Activated naive CD4-positive, alpha-beta T cell treated with anti-CD3 and anti-CD28 coated beads for 36 hours (primary cell): Measurements from ENCODE around the gene TNFRSF21. TPM values are rescaled to one million over a fixed set of nuclear protein-coding genes. Genes with fewer than 3 reads are reported as not detected.
A peak's percentile ranks its signal among the peaks of the same experiment; 100 is the strongest.

Experiments
- CTCF ChIA-PET: fragments of 350-600 bp; sonication (Branson Sonifier 250); formaldehyde crosslinking; loops from one replicate; lab custom pipeline; 2021; ENCODE audit warnings: antibody characterized with exemption; lab: Charles Lee
- DNase-seq: peaks from one replicate; pipeline ENCODE4 v3.0.0-alpha.2; 2020
- H3K27ac Mint-ChIP-seq: one replicate; pipeline ENCODE4 v1.8.0; 2021; ENCODE audit warnings: mild to moderate bottlenecking, mixed read lengths
- H3K27me3 Mint-ChIP-seq: one replicate; pipeline ENCODE4 v1.8.0; 2021; ENCODE audit warnings: low read depth, mixed read lengths
- H3K36me3 Mint-ChIP-seq: one replicate; pipeline ENCODE4 v1.8.0; 2021; ENCODE audit warnings: low read depth, mixed read lengths
- H3K4me1 Mint-ChIP-seq: one replicate; pipeline ENCODE4 v1.8.0; 2021; ENCODE audit warnings: low read depth, mixed read lengths
- H3K4me3 Mint-ChIP-seq: one replicate; pipeline ENCODE4 v1.8.0; 2021; ENCODE audit warnings: mild to moderate bottlenecking, moderate library complexity, mixed read lengths
- H3K9me3 Mint-ChIP-seq: one replicate; pipeline ENCODE4 v1.8.0; 2021; ENCODE audit warnings: mixed read lengths
- intact Hi-C: fragments of 100-400 bp; cut with micrococcal nuclease; formaldehyde crosslinking; loops from one replicate; pipeline ENCODE4 v1.15.1; 2023
- total RNA-seq, 2 experiments: library from RNA; stranded (reverse); gene quantifications; one replicate each; pipeline ENCODE4 v1.2.3, GENCODE V29; 2021

The TNFRSF21 gene
- total RNA-seq, 2 experiments from 2014 or later, result 3.6 to 4.3 TPM

GRCh38 chr6:47256361-47256760 is 53.3 kb downstream of the TNFRSF21 start:
- Mint-ChIP-seq H3K4me1 (peaks cover 11% of the 10 kb centered on the region), H3K4me3 (no peak overlapping the region), H3K27me3 (no peaks in the 10 kb centered on the region), H3K27ac (no peak overlapping the region), H3K36me3 (no peaks in the 10 kb centered on the region), H3K9me3 (no peaks in the 10 kb centered on the region)
- intact Hi-C loops, result no loop called here
- DNase-seq, result no peak
- CTCF ChIA-PET, result interaction anchor here (0.8 to 1.1 kb wide), 2 partner anchors 9 to 14 kb away, joined by 3 to 5 read pairs; no protein-coding TSS in a partner anchor

DNA sequence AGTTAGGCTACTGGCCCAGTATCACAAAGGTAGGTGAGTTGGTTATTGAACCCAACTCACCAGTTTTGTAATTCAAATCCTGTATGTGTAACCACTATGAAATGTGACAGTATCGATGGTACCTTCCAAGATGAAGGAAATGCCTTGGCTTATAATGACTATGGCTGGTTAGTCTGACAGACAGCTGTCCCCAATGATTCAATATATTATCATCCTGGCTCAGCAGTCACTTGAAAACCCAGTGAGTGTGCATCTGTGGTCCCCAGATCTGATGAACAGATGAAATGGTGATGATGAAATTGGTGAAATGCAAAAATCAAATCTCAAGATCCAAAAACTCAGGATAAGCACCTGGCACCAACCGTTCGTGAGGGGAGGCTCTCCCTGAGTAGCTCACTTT is 54.8 kb downstream of the TNFRSF21 start:
- Mint-ChIP-seq H3K4me3 (no peak overlapping the region), H3K4me1 (peaks cover 12% of the 10 kb centered on the region), H3K27ac (no peak overlapping the region), H3K27me3 (no peaks in the 10 kb centered on the region), H3K9me3 (no peaks in the 10 kb centered on the region), H3K36me3 (no peaks in the 10 kb centered on the region)
- intact Hi-C loops, result no loop called here
- DNase-seq, result no peak
- CTCF ChIA-PET, result no interaction called here

DNA sequence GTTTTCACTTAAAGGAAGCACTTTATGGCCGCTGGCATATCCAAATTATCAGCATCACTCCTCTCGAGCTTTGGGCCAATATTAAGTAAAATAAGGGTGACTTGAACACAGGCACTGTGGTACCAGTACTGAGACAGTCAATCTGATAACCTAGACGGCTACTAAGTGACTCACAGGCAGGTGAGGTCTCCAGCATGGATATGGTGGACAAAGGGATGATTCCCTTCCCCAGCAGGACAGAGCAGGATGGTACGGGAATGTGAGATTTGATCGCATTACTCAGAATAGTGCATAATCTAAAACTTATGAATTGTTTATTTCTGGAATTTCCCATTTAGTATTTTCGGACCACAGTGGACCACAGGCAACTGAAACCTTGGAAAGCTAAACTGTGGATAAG is 55.7 kb downstream of the TNFRSF21 start:
- no peaks in the 10 kb centered on the region for H3K9me3 Mint-ChIP-seq
- CTCF ChIA-PET, result no interaction called here

DNA sequence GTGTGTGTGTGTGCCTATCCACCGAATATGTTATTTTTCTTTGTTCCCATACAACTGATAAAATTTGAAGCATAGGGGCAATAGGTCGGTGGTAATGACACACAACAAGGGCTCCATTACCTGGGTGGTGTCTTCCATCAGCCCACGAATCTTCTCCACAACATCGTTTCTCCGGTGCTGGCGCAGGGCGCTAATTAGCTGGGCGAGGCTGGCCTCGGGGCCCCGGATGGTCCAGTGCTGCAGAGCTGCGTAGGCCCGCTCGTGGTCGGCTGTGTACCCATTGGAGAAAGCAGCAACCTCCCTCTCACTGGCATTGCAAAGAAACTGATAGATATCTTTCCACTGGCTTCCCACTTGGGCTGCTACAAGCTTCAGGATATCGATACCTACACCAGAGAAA is 56.6 kb downstream of the TNFRSF21 start:
- no peak overlapping the region for H3K4me3 Mint-ChIP-seq
- intact Hi-C loops, result no loop called here
- no peaks in the 10 kb centered on the region for H3K27me3 Mint-ChIP-seq
- H3K36me3 Mint-ChIP-seq, result no peaks in the 10 kb centered on the region
- DNase-seq, result no peak
- H3K4me1 Mint-ChIP-seq, result peaks cover 12% of the 10 kb centered on the region
- H3K27ac Mint-ChIP-seq, result no peak overlapping the region
- H3K9me3 Mint-ChIP-seq, result no peaks in the 10 kb centered on the region
- CTCF ChIA-PET, result no interaction called here

More for the DNA sequence above, 55.7 kb downstream of the TNFRSF21 start:
- no peak for DNase-seq
- Mint-ChIP-seq H3K4me1 (peaks cover 12% of the 10 kb centered on the region), H3K36me3 (no peaks in the 10 kb centered on the region), H3K27me3 (no peaks in the 10 kb centered on the region), H3K4me3 (no peak overlapping the region), H3K27ac (no peak overlapping the region)
- intact Hi-C loops, result no loop called here

GRCh38 chr6:47252633-47253032 is 57.1 kb downstream of the TNFRSF21 start:
- no peaks in the 10 kb centered on the region for H3K27me3 Mint-ChIP-seq
- intact Hi-C loops, result loop anchor here (1.0 kb wide), 1 partner anchor 155 kb away; no protein-coding TSS in a partner anchor

DNA sequence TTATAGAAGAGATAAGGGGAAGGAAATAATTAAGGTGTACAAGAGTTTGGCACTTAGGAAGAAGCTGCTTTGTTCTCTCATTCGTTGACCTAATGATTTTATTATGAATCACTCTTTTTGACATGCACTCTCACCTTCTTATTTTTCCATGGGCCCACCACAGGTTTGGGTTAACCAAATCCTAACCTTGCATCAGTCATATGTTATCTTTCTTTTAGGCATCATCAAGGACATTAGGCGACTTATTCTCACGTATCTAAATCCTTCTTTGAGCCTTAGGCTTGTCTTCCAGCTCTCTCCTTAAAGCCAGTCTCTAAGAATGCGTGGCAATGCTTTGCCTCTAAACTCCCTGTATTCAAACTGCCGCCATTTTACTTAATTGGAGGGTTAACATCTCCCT is 58.3 kb downstream of the TNFRSF21 start:
- H3K4me3 Mint-ChIP-seq, result no peak overlapping the region
- intact Hi-C loops, result no loop called here
- no peaks in the 10 kb centered on the region for H3K36me3 Mint-ChIP-seq
- peaks cover 23% of the 10 kb centered on the region for H3K4me1 Mint-ChIP-seq
- no peaks in the 10 kb centered on the region for H3K9me3 Mint-ChIP-seq
- CTCF ChIA-PET, result no interaction called here
- DNase-seq, result no peak
- H3K27ac Mint-ChIP-seq, result no peak overlapping the region
- no peaks in the 10 kb centered on the region for H3K27me3 Mint-ChIP-seq

More at GRCh38 chr6:47252633-47253032, 57.1 kb downstream of the TNFRSF21 start:
- no peak overlapping the region for H3K4me3 Mint-ChIP-seq
- no peaks in the 10 kb centered on the region for H3K9me3 Mint-ChIP-seq
- H3K36me3 Mint-ChIP-seq, result no peaks in the 10 kb centered on the region
- peak; percentile 16 for DNase-seq
- CTCF ChIA-PET, result no interaction called here
- no peak overlapping the region for H3K27ac Mint-ChIP-seq
- H3K4me1 Mint-ChIP-seq, result peaks cover 12% of the 10 kb centered on the region

GRCh38 chr6:47250302-47250701 is 59.4 kb downstream of the TNFRSF21 start:
- Mint-ChIP-seq H3K4me1 (peaks cover 31% of the 10 kb centered on the region), H3K4me3 (no peak overlapping the region), H3K27ac (no peak overlapping the region), H3K27me3 (no peaks in the 10 kb centered on the region), H3K9me3 (no peaks in the 10 kb centered on the region), H3K36me3 (no peaks in the 10 kb centered on the region)
- intact Hi-C loops, result no loop called here
- CTCF ChIA-PET, result no interaction called here
- DNase-seq, result no peak

DNA sequence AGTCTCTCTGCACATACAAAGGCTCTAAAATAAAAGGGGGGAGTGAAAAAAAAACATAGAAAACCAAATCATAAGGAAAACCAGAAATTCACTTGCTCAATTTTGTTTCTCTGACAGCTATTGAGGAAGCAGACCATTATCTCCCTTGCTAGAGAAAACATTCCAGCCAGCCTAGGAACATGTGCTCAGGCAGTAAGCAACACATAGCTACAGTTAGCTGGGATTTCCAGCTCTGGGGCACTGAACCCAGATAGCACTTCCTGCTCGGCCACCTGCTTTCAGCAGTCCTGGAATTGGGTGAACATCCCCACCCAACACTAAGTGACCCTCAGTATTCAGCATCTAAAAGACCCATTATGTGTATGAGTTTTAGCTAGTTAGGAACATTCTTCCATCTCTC is 61.3 kb downstream of the TNFRSF21 start:
- Mint-ChIP-seq H3K27ac (no peak overlapping the region), H3K36me3 (no peaks in the 10 kb centered on the region), H3K4me1 (peaks cover 37% of the 10 kb centered on the region), H3K27me3 (no peaks in the 10 kb centered on the region), H3K4me3 (no peak overlapping the region), H3K9me3 (no peaks in the 10 kb centered on the region)
- intact Hi-C loops, result no loop called here
- no peak for DNase-seq
- CTCF ChIA-PET, result no interaction called here

DNA sequence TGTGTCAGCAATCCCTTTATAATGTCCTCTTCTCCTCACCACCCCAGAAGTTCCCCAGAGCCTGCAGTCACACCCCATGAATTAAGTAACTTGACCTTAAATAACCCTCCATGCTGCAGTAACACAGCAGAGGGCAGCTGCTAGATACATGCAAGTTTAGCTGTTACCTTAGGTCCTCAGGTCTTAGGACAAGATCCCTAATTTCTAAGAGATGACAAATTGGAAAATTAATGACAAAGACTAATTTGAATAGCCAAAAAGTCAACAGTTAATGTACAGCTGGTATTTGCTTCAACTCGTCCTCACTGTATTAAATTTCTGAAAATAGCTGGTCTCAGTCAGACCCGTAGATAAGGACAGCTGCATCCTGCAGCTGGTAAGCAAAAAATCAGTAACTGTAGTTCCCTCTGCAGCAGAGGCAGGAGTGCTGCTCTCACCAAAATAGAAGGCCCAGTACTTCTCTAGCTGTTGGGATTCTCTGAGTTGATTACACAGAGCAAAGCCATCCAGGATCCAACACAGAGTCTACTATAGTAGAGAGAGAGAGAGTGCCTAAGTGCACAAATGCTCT is 62.4 kb downstream of the TNFRSF21 start:
- no peaks in the 10 kb centered on the region for H3K27me3 Mint-ChIP-seq
- CTCF ChIA-PET, result interaction anchor here (0.6 kb wide), 1 partner anchor 118 kb away, joined by 3 read pairs; no protein-coding TSS in a partner anchor
- H3K4me3 Mint-ChIP-seq, result no peak overlapping the region
- H3K27ac Mint-ChIP-seq, result no peak overlapping the region
- peaks cover 39% of the 10 kb centered on the region for H3K4me1 Mint-ChIP-seq
- H3K36me3 Mint-ChIP-seq, result no peaks in the 10 kb centered on the region
- H3K9me3 Mint-ChIP-seq, result no peaks in the 10 kb centered on the region
- intact Hi-C loops, result no loop called here
- no peak for DNase-seq

DNA sequence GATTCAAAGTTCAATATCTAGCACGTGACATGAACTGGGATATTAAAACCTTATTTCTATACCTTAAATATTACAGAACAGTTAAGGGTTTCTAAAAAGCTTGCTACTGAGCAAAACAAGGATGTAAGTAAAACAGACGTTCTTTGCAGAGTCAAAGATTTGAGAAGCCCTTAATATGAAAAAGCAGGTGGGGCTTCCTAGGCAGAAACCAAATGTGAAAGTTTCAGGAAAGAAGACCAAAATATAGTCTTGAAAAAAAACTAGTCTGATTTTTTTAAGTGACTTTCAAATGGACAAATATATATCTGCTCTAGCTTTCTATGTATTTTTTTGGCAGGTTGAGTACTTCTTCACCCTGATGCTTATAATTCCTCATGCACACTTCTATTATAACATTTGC is 63.2 kb downstream of the TNFRSF21 start:
- no peaks in the 10 kb centered on the region for H3K36me3 Mint-ChIP-seq
- H3K27me3 Mint-ChIP-seq, result no peaks in the 10 kb centered on the region
- H3K4me1 Mint-ChIP-seq, result peaks cover 42% of the 10 kb centered on the region
- H3K27ac Mint-ChIP-seq, result no peak overlapping the region
- CTCF ChIA-PET, result no interaction called here
- no peak for DNase-seq
- no peaks in the 10 kb centered on the region for H3K9me3 Mint-ChIP-seq
- intact Hi-C loops, result no loop called here
- no peak overlapping the region for H3K4me3 Mint-ChIP-seq

DNA sequence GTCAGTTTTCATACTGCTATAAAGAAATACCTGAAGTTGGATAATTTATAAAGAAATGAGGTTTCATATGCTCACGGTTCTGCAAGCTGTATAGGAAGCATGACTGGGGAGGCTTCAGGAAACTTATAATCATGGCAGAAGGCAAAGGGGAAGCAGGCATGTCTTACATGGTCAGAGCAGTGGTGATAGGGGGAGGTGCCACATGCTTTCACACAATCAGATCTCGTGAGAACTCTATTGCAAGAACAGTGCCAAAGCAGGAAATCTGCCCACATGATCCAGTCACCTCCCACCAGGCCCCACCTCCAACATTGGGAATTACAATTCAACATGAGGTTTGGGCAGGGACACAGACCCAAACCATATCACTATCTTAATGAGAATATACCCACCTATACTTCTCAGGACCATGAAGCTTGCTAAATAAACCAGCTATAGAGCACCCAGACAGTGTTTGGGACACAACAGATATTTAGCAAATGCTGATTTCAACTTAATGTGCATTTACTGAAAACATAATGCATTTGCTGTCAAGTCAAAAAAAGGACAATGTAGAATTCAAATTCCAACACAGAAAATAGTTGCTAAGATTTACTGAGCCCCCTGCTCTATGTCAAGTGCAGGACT is 63.8 kb downstream of the TNFRSF21 start:
- Mint-ChIP-seq H3K36me3 (no peaks in the 10 kb centered on the region), H3K4me1 (peaks cover 39% of the 10 kb centered on the region), H3K9me3 (no peaks in the 10 kb centered on the region), H3K27ac (no peak overlapping the region), H3K4me3 (no peak overlapping the region), H3K27me3 (no peaks in the 10 kb centered on the region)
- CTCF ChIA-PET, result no interaction called here
- DNase-seq, result no peak
- intact Hi-C loops, result loop anchor here (2.0 kb wide), 1 partner anchor 63 kb away; the partner anchor contains the start of gene TNFRSF21

- H3K4me3 Mint-ChIP-seq, result no peak overlapping the region
- no peaks in the 10 kb centered on the region for H3K27me3 Mint-ChIP-seq
- CTCF ChIA-PET, result interaction anchor here (0.8 kb wide), 1 partner anchor 13 kb away, joined by 5 read pairs; no protein-coding TSS in a partner anchor
- intact Hi-C loops, result loop anchor here (1.0 to 5.0 kb wide), 3 partner anchors 39 to 500 kb away; no protein-coding TSS in a partner anchor
- H3K4me1 Mint-ChIP-seq, result peaks cover 39% of the 10 kb centered on the region
- DNase-seq, result peak; percentile 78
- no peaks in the 10 kb centered on the region for H3K36me3 Mint-ChIP-seq
- no peak overlapping the region for H3K27ac Mint-ChIP-seq
- no peaks in the 10 kb centered on the region for H3K9me3 Mint-ChIP-seq
Observed at GRCh38 chr6:47242483-47243386, 67.0 kb downstream of the TNFRSF21 start.
